K562 (cell line): ENCODE measurements around the gene NINL. TPM values are rescaled to one million over a fixed set of nuclear protein-coding genes. Genes with fewer than 3 reads are reported as not detected.

ENCODE experiments used
- BRD4 ChIP-seq: fragments of 200-600 bp; sonication (generic); IDR thresholded peaks from 2 replicates; pipeline ENCODE4 v1.6.1; 2017; ENCODE audit warnings: inconsistent platforms
- CBFA2T2 ChIP-seq: fragments of 450-650 bp; conservative IDR thresholded peaks from 2 replicates; pipeline ENCODE4 v1.6.1; 2017; ENCODE audit warnings: mild to moderate bottlenecking
- GABPA ChIP-seq: fragments of 200-800 bp; sonication (Bioruptor generic); conservative IDR thresholded peaks from 2 replicates; pipeline ENCODE4 v1.6.1; 2016; ENCODE audit warnings: low read depth, missing genetic modification characterization, missing compliant biosample characterization
- NONO ChIP-seq, 2 experiments: fragments of 200-400 bp in 1 of 2; fragments of 450-650 bp in 1 of 2; formaldehyde crosslinking in 1 of 2; IDR thresholded peaks; 2 replicates each; pipeline ENCODE4 v1.6.1; 2017; ENCODE audit warnings: low read depth in 2 of 2, mild to moderate bottlenecking in 2 of 2, moderate library complexity in 2 of 2, low read length in 1 of 2
- NR2F6 ChIP-seq: fragments of 450-650 bp; formaldehyde crosslinking; IDR thresholded peaks from 2 replicates; pipeline ENCODE4 v1.4.0; 2020; ENCODE audit warnings: mild to moderate bottlenecking
- POLR3A ChIP-seq: IDR thresholded peaks from 2 replicates; pipeline ENCODE4 v1.6.1; 2011; ENCODE audit warnings: borderline replicate concordance, mild to moderate bottlenecking, moderate library complexity; ENCODE audit not compliant: insufficient read length, insufficient read depth; ENCODE audit errors: extremely low read depth
- YY1 ChIP-seq, 3 experiments: IDR thresholded peaks; 2 replicates each; pipeline ENCODE4 v1.6.1; 2011; ENCODE audit warnings: low read length in 2 of 3, mild to moderate bottlenecking in 2 of 3, moderate library complexity in 2 of 3, borderline replicate concordance in 1 of 3, control low read depth in 1 of 3, low read depth in 1 of 3; ENCODE audit not compliant: insufficient read depth in 3 of 3, insufficient replicate concordance in 2 of 3, control insufficient read depth in 1 of 3, insufficient read length in 1 of 3; ENCODE audit errors: extremely low read depth in 1 of 3
- ZC3H4 ChIP-seq: sonication (generic); formaldehyde crosslinking; IDR thresholded peaks from 2 replicates; pipeline ENCODE4 v1.9.0; 2021; ENCODE audit warnings: missing genetic modification reagents, borderline replicate concordance
- ZNF316 ChIP-seq: fragments of 450-650 bp; IDR thresholded peaks from 2 replicates; pipeline ENCODE4 v1.6.1; 2016
- ZNF717 ChIP-seq: fragments of 250-450 bp; sonication (Bioruptor Pico); IDR thresholded peaks from 2 replicates; pipeline ENCODE4 v1.5.0; 2021
- polyA plus RNA-seq, 8 experiments: library from polyadenylated mRNA; depleted of rRNA in 4 of 8; stranded (reverse) in 5 of 8; unstranded in 3 of 8; fragments of >200 nt; fragmentation: Nextera tagmentation in 2 of 8; fragmentation: Illumina TruSeq in 1 of 8; extraction: Ambion mirVana in 2 of 8; extraction: Trizol in 1 of 8; gene quantifications; 2 replicates each; pipeline versions ENCODE4 v1.2.1 to v1.2.3, GENCODE V29; 2011 to 2014; ENCODE audit warnings: inconsistent platforms in 1 of 8, missing spikeins in 1 of 8
- total RNA-seq, 7 experiments: library from RNA; depleted of rRNA in 6 of 7; stranded (reverse); fragments of >200 nt in 6 of 7; fragmentation: Illumina TruSeq in 2 of 7; extraction: Trizol in 2 of 7; gene quantifications; 2 replicates each; pipeline versions ENCODE4 v1.2.1 to v1.2.3, GENCODE V29; 2011 to 2021; ENCODE audit warnings: low replicate concordance in 1 of 7
- TF ChIP-seq, protein P1 (sequence below): sonication (generic); formaldehyde crosslinking; IDR thresholded peaks from 2 replicates; pipeline ENCODE4 v1.8.0; 2022; ENCODE audit warnings: mild to moderate bottlenecking, missing genetic modification reagents
- TF ChIP-seq, protein P2 (sequence below): fragments of 450-650 bp; formaldehyde crosslinking; conservative IDR thresholded peaks from 2 replicates; pipeline ENCODE4 v1.4.0; 2022; ENCODE audit warnings: mild to moderate bottlenecking, missing genetic modification characterization
- TF ChIP-seq, protein P3 (sequence below): fragments of 250-450 bp; sonication (Bioruptor Pico); IDR thresholded peaks from 2 replicates; pipeline ENCODE4 v1.9.0; 2021; ENCODE audit warnings: mild to moderate bottlenecking
- TF ChIP-seq, protein P4 (sequence below): sonication (generic); formaldehyde crosslinking; IDR thresholded peaks from 2 replicates; pipeline ENCODE4 v1.8.0; 2023; ENCODE audit warnings: missing genetic modification reagents, mild to moderate bottlenecking, borderline replicate concordance

NINL gene
- total and polyA plus RNA-seq, 9 of the 15 experiments (the other 6 are each of a cell fraction or from before 2014, with no cell fraction given), result 0.03 to 0.22 (median 0.05) TPM; not detected in 5

DNA sequence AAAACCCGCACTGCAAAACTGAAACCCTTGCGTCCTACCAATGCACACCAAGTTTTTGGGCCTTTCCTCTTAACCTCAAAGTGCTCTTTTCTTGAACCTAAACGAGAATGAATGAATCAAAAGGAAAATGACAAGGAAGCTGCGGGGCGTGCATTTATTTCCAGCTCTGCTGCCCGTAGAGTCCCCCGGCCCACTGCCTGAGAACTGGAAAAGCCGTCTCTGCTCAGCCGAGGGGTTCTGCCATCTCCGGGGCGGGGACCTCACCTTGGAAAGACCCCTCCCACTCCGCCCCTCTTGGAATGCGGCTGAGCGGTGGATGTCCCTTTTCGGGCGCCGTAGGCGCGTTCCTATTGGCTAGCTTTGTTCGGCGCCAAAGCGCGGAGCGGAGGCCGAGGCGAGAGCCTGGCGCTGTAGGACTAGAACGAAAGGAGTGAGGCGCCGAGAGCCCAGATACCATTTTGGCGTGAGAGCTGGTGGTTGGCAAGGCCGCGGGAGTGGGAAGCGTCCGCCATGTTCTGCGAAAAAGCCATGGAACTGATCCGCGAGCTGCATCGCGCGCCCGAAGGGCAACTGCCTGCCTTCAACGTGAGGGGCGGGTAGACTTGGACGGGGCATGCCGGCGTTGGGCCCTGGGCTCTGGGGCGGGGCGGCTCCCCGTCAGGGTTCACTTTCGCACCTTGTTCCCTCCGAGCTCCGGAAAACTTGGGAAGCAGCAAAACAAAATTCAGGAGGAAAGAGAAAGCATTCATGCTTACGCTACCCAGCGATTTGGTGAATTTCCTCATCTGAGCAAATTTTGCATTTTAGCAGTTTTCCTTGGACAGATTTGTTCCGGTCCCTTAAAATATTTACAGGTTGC is 177.8 kb downstream of the NINL start, which contains the start of gene GINS1 (continued):
- TF ChIP-seq, protein P1, sequence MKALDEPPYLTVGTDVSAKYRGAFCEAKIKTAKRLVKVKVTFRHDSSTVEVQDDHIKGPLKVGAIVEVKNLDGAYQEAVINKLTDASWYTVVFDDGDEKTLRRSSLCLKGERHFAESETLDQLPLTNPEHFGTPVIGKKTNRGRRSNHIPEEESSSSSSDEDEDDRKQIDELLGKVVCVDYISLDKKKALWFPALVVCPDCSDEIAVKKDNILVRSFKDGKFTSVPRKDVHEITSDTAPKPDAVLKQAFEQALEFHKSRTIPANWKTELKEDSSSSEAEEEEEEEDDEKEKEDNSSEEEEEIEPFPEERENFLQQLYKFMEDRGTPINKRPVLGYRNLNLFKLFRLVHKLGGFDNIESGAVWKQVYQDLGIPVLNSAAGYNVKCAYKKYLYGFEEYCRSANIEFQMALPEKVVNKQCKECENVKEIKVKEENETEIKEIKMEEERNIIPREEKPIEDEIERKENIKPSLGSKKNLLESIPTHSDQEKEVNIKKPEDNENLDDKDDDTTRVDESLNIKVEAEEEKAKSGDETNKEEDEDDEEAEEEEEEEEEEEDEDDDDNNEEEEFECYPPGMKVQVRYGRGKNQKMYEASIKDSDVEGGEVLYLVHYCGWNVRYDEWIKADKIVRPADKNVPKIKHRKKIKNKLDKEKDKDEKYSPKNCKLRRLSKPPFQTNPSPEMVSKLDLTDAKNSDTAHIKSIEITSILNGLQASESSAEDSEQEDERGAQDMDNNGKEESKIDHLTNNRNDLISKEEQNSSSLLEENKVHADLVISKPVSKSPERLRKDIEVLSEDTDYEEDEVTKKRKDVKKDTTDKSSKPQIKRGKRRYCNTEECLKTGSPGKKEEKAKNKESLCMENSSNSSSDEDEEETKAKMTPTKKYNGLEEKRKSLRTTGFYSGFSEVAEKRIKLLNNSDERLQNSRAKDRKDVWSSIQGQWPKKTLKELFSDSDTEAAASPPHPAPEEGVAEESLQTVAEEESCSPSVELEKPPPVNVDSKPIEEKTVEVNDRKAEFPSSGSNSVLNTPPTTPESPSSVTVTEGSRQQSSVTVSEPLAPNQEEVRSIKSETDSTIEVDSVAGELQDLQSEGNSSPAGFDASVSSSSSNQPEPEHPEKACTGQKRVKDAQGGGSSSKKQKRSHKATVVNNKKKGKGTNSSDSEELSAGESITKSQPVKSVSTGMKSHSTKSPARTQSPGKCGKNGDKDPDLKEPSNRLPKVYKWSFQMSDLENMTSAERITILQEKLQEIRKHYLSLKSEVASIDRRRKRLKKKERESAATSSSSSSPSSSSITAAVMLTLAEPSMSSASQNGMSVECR, result peak; percentile 48; the same call in 1 of the 2 replicates
- TF ChIP-seq ZNF316 (no peak), POLR3A (no peak), ZNF717 (no peak), BRD4 (no peak), NR2F6 (CRISPR knock-in tag) (no peak), CBFA2T2 (no peak), GABPA (tag) (no peak), YY1 (IDR thresholded peaks at IDR 0.05; ENCODE audit: borderline replicate concordance in 1 of 3, control insufficient read depth in 1 of 3, extremely low read depth in 1 of 3, insufficient read depth in 3 of 3, insufficient read length in 1 of 3, insufficient replicate concordance in 2 of 3, low read depth in 1 of 3, low read length in 2 of 3) (peak in 2 of 3 experiments; percentile 62 to 66), NONO (IDR thresholded peaks at IDR 0.05; ENCODE audit: low read depth in 2 of 2, low read length in 1 of 2) (no peak), ZC3H4 (CRISPR knock-in tag) (no peak)
- TF ChIP-seq, protein P2, sequence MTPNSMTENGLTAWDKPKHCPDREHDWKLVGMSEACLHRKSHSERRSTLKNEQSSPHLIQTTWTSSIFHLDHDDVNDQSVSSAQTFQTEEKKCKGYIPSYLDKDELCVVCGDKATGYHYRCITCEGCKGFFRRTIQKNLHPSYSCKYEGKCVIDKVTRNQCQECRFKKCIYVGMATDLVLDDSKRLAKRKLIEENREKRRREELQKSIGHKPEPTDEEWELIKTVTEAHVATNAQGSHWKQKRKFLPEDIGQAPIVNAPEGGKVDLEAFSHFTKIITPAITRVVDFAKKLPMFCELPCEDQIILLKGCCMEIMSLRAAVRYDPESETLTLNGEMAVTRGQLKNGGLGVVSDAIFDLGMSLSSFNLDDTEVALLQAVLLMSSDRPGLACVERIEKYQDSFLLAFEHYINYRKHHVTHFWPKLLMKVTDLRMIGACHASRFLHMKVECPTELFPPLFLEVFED (CRISPR knock-in tag), result no peak
- TF ChIP-seq, protein P3, sequence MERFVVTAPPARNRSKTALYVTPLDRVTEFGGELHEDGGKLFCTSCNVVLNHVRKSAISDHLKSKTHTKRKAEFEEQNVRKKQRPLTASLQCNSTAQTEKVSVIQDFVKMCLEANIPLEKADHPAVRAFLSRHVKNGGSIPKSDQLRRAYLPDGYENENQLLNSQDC (CRISPR knock-in tag), result no peak
- TF ChIP-seq, protein P4, sequence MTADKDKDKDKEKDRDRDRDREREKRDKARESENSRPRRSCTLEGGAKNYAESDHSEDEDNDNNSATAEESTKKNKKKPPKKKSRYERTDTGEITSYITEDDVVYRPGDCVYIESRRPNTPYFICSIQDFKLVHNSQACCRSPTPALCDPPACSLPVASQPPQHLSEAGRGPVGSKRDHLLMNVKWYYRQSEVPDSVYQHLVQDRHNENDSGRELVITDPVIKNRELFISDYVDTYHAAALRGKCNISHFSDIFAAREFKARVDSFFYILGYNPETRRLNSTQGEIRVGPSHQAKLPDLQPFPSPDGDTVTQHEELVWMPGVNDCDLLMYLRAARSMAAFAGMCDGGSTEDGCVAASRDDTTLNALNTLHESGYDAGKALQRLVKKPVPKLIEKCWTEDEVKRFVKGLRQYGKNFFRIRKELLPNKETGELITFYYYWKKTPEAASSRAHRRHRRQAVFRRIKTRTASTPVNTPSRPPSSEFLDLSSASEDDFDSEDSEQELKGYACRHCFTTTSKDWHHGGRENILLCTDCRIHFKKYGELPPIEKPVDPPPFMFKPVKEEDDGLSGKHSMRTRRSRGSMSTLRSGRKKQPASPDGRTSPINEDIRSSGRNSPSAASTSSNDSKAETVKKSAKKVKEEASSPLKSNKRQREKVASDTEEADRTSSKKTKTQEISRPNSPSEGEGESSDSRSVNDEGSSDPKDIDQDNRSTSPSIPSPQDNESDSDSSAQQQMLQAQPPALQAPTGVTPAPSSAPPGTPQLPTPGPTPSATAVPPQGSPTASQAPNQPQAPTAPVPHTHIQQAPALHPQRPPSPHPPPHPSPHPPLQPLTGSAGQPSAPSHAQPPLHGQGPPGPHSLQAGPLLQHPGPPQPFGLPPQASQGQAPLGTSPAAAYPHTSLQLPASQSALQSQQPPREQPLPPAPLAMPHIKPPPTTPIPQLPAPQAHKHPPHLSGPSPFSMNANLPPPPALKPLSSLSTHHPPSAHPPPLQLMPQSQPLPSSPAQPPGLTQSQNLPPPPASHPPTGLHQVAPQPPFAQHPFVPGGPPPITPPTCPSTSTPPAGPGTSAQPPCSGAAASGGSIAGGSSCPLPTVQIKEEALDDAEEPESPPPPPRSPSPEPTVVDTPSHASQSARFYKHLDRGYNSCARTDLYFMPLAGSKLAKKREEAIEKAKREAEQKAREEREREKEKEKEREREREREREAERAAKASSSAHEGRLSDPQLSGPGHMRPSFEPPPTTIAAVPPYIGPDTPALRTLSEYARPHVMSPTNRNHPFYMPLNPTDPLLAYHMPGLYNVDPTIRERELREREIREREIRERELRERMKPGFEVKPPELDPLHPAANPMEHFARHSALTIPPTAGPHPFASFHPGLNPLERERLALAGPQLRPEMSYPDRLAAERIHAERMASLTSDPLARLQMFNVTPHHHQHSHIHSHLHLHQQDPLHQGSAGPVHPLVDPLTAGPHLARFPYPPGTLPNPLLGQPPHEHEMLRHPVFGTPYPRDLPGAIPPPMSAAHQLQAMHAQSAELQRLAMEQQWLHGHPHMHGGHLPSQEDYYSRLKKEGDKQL (CRISPR knock-in tag), result no peak
